GM12878 (cell line): ENCODE results near the gene PRM1. TPM values are rescaled to one million over a fixed set of nuclear protein-coding genes. Genes with fewer than 3 reads are reported as not detected.

Experiments
- ATAC-seq: fragments of 200-7000 bp; cut with Tn5 transposase; 3 replicates; pipeline ENCODE4 v1.9.1; 2020; ENCODE audit warnings: mild to moderate bottlenecking, moderate library complexity
- BruUV-seq: library from RNA; stranded (reverse); fragments of 400-500 nt; replicated peaks from 2 replicates; lab custom pipeline; 2021; lab: Mats Ljungman, UMichigan
- CTCF ChIA-PET: fragments of 300-600 bp; sonication (Branson Sonifier 250); formaldehyde crosslinking; extraction: SDS; loops from one replicate; lab custom pipeline; 2021; ENCODE audit warnings: inconsistent platforms; lab: Yijun Ruan, JAX
- POLR2A ChIA-PET: fragments of 350-600 bp; formaldehyde crosslinking; extraction: SDS; loops from one replicate; lab custom pipeline; 2021; ENCODE audit warnings: inconsistent platforms; lab: Charles Lee
- RAD21 ChIA-PET: fragments of 300-600 bp; sonication (Branson Sonifier 250); formaldehyde crosslinking; loops from one replicate; lab custom pipeline; 2023; ENCODE audit warnings: antibody characterized with exemption; ENCODE audit not compliant: unreplicated experiment; lab: Charles Lee
- SMC1A ChIA-PET: fragments of 300-600 bp; sonication (Branson Sonifier 250); formaldehyde crosslinking; loops from one replicate; lab custom pipeline; 2023; ENCODE audit not compliant: unreplicated experiment, uncharacterized antibody; lab: Charles Lee
- DNase-seq: peaks from one replicate; pipeline ENCODE4 v3.0.0-alpha.2; 2011; ENCODE audit warnings: low read depth, low spot score
- FAIRE-seq: peaks from 3 replicates; lab custom pipeline; 2011; peaks lifted over from hg19 to GRCh38; lab: Jason Lieb, UNC
- H2AFZ ChIP-seq: 2 replicates; pipeline ENCODE4 v1.6.0; 2011; ENCODE audit warnings: low read depth, low read length, control low read depth; ENCODE audit not compliant: control insufficient read depth
- H3K27ac ChIP-seq: 2 replicates; pipeline ENCODE4 v1.5.1; 2011; ENCODE audit warnings: control low read depth; ENCODE audit not compliant: control insufficient read depth, insufficient read depth
- H3K27me3 ChIP-seq, 2 experiments: replicated peaks in 1 of 2; 2 replicates each; pipeline versions ENCODE4 v1.6.0 to v1.6.1; 2011; ENCODE audit warnings: low read length in 1 of 2; ENCODE audit not compliant: control insufficient read depth in 2 of 2, insufficient read depth in 2 of 2
- H3K36me3 ChIP-seq, 2 experiments: 2 replicates each; pipeline ENCODE4 v1.5.1; 2011; ENCODE audit warnings: low read length in 1 of 2; ENCODE audit not compliant: control insufficient read depth in 2 of 2, insufficient read depth in 2 of 2
- H3K4me1 ChIP-seq: 2 replicates; pipeline ENCODE4 v1.6.1; 2011; ENCODE audit warnings: mild to moderate bottlenecking, low read length, moderate library complexity, mixed read lengths; ENCODE audit not compliant: control insufficient read depth, insufficient read depth
- H3K4me2 ChIP-seq: 2 replicates; pipeline ENCODE4 v1.6.0; 2011; ENCODE audit warnings: control low read depth; ENCODE audit not compliant: control insufficient read depth, insufficient read depth
- H3K4me3 ChIP-seq: fragments of 200-600 bp; sonication (generic); 2 replicates; pipeline ENCODE4 v1.5.1; 2016
- H3K79me2 ChIP-seq: 2 replicates; pipeline ENCODE4 v1.6.0; 2011; ENCODE audit warnings: low read length; ENCODE audit not compliant: control insufficient read depth, insufficient read depth
- H3K9ac ChIP-seq: 2 replicates; pipeline ENCODE4 v1.8.0; 2011; ENCODE audit warnings: low read length, control low read depth, mixed read lengths; ENCODE audit not compliant: control insufficient read depth, insufficient read depth
- H3K9me3 ChIP-seq: replicated peaks from 3 replicates; pipeline ENCODE4 v1.5.1; 2011; ENCODE audit warnings: mild to moderate bottlenecking, low read length; ENCODE audit not compliant: control insufficient read depth, insufficient read depth
- H4K20me1 ChIP-seq: 2 replicates; pipeline ENCODE4 v1.6.0; 2011; ENCODE audit not compliant: control insufficient read depth, insufficient read depth
- FOS ChIP-seq: IDR thresholded peaks from 3 replicates; pipeline ENCODE4 v1.6.1; 2011; ENCODE audit warnings: borderline replicate concordance; ENCODE audit not compliant: insufficient read length; ENCODE audit errors: extremely low read depth
- KLF5 ChIP-seq: fragments of 450-650 bp; IDR thresholded peaks from 2 replicates; pipeline ENCODE4 v1.6.1; 2014; ENCODE audit warnings: mild to moderate bottlenecking; ENCODE audit not compliant: partially characterized antibody
- PAX5 ChIP-seq: IDR thresholded peaks from 2 replicates; pipeline ENCODE4 v1.6.1; 2011; ENCODE audit warnings: low read depth, low read length, borderline replicate concordance
- RUNX3 ChIP-seq: IDR thresholded peaks from 2 replicates; pipeline ENCODE4 v1.6.1; 2012; ENCODE audit warnings: low read length, inconsistent platforms
- SIN3A ChIP-seq: IDR thresholded peaks from 2 replicates; pipeline ENCODE4 v1.6.1; 2012; ENCODE audit warnings: low read depth, low read length, improper control_type of control experiment
- ZNF24 ChIP-seq: fragments of 450-650 bp; IDR thresholded peaks from 2 replicates; pipeline ENCODE4 v1.6.1; 2017; ENCODE audit warnings: antibody characterized with exemption, mild to moderate bottlenecking
- WGBS: methylation state at CpG from one replicate; pipeline ENCODE4 v1.1.6; 2016; ENCODE audit warnings: low lambda C conversion rate; ENCODE audit not compliant: insufficient replicate concordance, insufficient coverage; ENCODE audit errors: missing lambda C conversion rate; 5-methylcytosine and 5-hydroxymethylcytosine counted together
- in situ Hi-C: fragments of 300-500 bp; cut with MboI; formaldehyde crosslinking; loops from 9 replicates; pipeline ENCODE4 v1.14.3; 2018; ENCODE audit warnings: mixed read lengths
- intact Hi-C: fragments of 100-400 bp; cut with micrococcal nuclease; formaldehyde crosslinking; loops from one replicate; pipeline ENCODE4 v1.14.2; 2022; ENCODE audit not compliant: unreplicated experiment
- polyA plus RNA-seq, 11 experiments: library from polyadenylated mRNA; depleted of rRNA in 4 of 11; unstranded in 6 of 11; stranded (reverse) in 5 of 11; fragments of >200 nt; fragmentation: Nextera tagmentation in 4 of 11; fragmentation: Illumina TruSeq in 1 of 11; extraction: Ambion mirVana in 4 of 11; extraction: Trizol in 1 of 11; gene quantifications; 1 replicate in 1 of 11; 2 replicates in 10 of 11; pipeline versions ENCODE4 v1.2.1 to v1.2.3, GENCODE V29; 2011 to 2016; ENCODE audit warnings: inconsistent platforms in 2 of 11, missing spikeins in 2 of 11, low read depth in 1 of 11
- total RNA-seq, 4 experiments: library from RNA; depleted of rRNA in 3 of 4; stranded (reverse); fragments of >200 nt in 3 of 4; fragmentation: Illumina TruSeq in 1 of 4; extraction: Trizol in 1 of 4; gene quantifications; 2 replicates each; pipeline versions ENCODE4 v1.2.1 to v1.2.3, GENCODE V29; 2013 to 2021
- TF ChIP-seq, protein P1 (sequence below): IDR thresholded peaks from 2 replicates; pipeline ENCODE4 v1.6.1; 2012; ENCODE audit warnings: low read depth, low read length, improper control_type of control experiment
- TF ChIP-seq, protein P2 (sequence below): fragments of 450-650 bp; IDR thresholded peaks from 2 replicates; pipeline ENCODE4 v1.6.1; 2016; ENCODE audit warnings: mild to moderate bottlenecking, moderate library complexity, borderline replicate concordance

Gene PRM1
- total and polyA plus RNA-seq, 10 of the 15 experiments (the other 5 are each of a cell fraction or from before 2014, with no cell fraction given), result 0.20 TPM; not detected in 9

DNA sequence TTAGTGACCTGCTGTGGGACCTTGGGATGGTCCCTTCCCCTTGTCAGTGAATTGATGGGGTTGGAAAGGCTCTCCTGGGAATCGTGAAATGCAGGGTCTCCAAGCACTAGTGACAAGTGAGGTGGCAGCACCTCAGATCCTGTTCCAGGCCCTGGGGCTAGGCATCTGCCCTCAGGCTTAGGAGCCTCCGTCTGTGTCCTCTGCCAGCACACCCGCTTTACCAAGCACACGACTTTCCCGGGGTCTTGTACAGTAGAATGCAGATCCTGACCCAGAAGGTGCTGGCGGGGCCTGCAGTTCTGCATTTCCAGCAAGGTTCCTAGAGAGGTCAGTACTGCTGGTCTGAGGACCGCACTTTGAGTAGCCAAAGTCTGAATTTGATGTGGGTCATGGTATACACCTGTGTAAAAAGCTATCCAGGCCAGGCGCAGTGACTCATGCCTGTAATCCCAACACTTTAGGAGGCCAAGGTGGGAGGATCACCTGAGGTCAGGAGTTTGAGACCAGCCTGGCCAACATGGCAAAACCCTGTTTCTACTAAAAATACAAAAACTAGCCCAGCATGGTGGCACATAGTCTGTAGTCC lies 33.3 kb upstream of the PRM1 start:
- Histone ChIP-seq H3K27ac (no peak overlapping the region), H3K4me1 (peaks cover 42% of the 10 kb centered on the region), H3K9me3 (no peaks in the 10 kb centered on the region; the same call in 2 of the 3 replicates), H3K9ac (no peak overlapping the region), H2AFZ (no peak overlapping the region), H4K20me1 (no peaks in the 10 kb centered on the region), H3K79me2 (no peaks in the 10 kb centered on the region), H3K27me3 (no peaks in the 10 kb centered on the region; a peak in 1 of 4 replicates), H3K36me3 (no peaks in the 10 kb centered on the region), H3K4me2 (no peak overlapping the region), H3K4me3 (no peak overlapping the region)
- ChIA-PET RAD21 (interaction anchor here (1.0 to 8.5 kb wide), 4 partner anchors 13 to 58 kb away, joined by 4 to 206 read pairs (median 96); partner anchors contain the start of gene SOCS1), SMC1A (interaction anchor here (1.5 to 7.4 kb wide), 2 partner anchors 10 to 15 kb away, joined by 6 to 194 read pairs; no protein-coding TSS in a partner anchor), CTCF (interaction anchor here (6.9 kb wide), 1 partner anchor 39 kb away, joined by 70 read pairs; no protein-coding TSS in a partner anchor), POLR2A (interaction anchor here (1.2 to 2.8 kb wide), 2 partner anchors 12 to 14 kb away, joined by 4 to 14 read pairs; no protein-coding TSS in a partner anchor)
- BruUV-seq, result no TSS peak
- TF ChIP-seq RUNX3, result no peak
- no peak for DNase-seq
- 96% methylated on average over 8 of the region's 8 CpGs for WGBS
- FAIRE-seq, result no peak
- no peak for ATAC-seq
- intact Hi-C loops (loop anchor here (5.0 kb wide), 1 partner anchor 107 kb away; no protein-coding TSS in a partner anchor), in situ Hi-C loops (no loop called here)

DNA sequence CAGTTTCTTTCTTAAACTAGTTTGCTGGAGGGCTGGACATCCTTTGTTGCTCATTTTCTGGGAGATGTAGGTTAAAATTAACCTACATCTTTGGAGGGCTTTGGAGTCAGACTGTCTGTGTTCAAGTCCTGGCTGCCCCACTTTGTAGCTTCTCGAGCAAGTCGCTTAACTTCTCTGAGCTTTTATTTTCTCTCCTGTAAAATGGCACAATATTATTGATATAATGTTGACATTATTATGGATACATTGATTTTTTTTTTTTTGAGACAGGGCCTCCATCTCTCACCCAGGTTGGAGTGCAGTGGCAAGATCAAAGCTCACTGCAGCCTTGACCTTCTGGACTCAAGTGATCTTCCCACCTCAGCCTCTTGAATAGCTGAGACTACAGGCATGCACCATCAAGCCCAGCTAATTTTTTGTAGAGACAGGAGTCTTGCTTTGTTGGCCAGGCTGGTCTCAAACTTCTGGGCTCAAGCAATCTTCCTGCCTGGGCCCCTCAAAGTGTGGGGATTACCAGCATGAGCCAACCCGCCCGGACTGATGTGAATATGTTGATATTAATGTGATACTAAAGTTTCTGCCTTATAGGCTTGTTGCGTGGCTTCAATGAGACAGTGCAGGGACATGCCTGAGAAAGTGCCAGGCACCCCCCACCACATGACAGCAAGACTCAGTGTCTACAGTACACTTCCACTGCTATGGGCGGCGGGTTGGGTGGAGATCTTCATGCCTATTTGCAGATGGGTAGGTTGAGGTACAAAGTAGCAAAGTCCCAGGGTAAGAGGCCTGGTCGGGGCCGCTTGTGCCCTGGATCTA lies 32.6 kb upstream of the PRM1 start:
- Histone ChIP-seq H3K4me2 (no peak overlapping the region), H3K9ac (no peak overlapping the region), H3K27ac (no peak overlapping the region), H3K4me3 (no peak overlapping the region), H4K20me1 (no peaks in the 10 kb centered on the region), H2AFZ (no peak overlapping the region), H3K9me3 (no peaks in the 10 kb centered on the region; the same call in 2 of the 3 replicates), H3K36me3 (no peaks in the 10 kb centered on the region), H3K4me1 (peaks cover 49% of the 10 kb centered on the region), H3K27me3 (no peaks in the 10 kb centered on the region; a peak in 1 of 4 replicates), H3K79me2 (no peaks in the 10 kb centered on the region)
- TF ChIP-seq FOS (no peak), SIN3A (no peak), ZNF24 (no peak), PAX5 (no peak), KLF5 (no peak)
- TF ChIP-seq, protein P1, sequence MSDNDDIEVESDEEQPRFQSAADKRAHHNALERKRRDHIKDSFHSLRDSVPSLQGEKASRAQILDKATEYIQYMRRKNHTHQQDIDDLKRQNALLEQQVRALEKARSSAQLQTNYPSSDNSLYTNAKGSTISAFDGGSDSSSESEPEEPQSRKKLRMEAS, result no peak
- TF ChIP-seq, protein P2, sequence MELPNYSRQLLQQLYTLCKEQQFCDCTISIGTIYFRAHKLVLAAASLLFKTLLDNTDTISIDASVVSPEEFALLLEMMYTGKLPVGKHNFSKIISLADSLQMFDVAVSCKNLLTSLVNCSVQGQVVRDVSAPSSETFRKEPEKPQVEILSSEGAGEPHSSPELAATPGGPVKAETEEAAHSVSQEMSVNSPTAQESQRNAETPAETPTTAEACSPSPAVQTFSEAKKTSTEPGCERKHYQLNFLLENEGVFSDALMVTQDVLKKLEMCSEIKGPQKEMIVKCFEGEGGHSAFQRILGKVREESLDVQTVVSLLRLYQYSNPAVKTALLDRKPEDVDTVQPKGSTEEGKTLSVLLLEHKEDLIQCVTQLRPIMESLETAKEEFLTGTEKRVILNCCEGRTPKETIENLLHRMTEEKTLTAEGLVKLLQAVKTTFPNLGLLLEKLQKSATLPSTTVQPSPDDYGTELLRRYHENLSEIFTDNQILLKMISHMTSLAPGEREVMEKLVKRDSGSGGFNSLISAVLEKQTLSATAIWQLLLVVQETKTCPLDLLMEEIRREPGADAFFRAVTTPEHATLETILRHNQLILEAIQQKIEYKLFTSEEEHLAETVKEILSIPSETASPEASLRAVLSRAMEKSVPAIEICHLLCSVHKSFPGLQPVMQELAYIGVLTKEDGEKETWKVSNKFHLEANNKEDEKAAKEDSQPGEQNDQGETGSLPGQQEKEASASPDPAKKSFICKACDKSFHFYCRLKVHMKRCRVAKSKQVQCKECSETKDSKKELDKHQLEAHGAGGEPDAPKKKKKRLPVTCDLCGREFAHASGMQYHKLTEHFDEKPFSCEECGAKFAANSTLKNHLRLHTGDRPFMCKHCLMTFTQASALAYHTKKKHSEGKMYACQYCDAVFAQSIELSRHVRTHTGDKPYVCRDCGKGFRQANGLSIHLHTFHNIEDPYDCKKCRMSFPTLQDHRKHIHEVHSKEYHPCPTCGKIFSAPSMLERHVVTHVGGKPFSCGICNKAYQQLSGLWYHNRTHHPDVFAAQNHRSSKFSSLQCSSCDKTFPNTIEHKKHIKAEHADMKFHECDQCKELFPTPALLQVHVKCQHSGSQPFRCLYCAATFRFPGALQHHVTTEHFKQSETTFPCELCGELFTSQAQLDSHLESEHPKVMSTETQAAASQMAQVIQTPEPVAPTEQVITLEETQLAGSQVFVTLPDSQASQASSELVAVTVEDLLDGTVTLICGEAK, result no peak
- no peak for ATAC-seq
- POLR2A ChIA-PET, result interaction anchor here (0.6 to 2.8 kb wide), 7 partner anchors 10 to 65 kb away, joined by 3 to 14 read pairs (median 4); partner anchors contain the start of gene SOCS1
- no peak for DNase-seq
- BruUV-seq, result no TSS peak
- CTCF ChIA-PET, result interaction anchor here (6.9 kb wide), 1 partner anchor 40 kb away, joined by 70 read pairs; no protein-coding TSS in a partner anchor
- RAD21 ChIA-PET, result interaction anchor here (7.0 to 8.5 kb wide), 4 partner anchors 14 to 57 kb away, joined by 89 to 206 read pairs (median 116); partner anchors contain the start of gene SOCS1
- FAIRE-seq, result no peak
- SMC1A ChIA-PET, result interaction anchor here (0.7 to 7.4 kb wide), 9 partner anchors 10 to 69 kb away, joined by 3 to 194 read pairs (median 6); partner anchors contain the start of gene SOCS1
- in situ Hi-C loops, result no loop called here
- intact Hi-C loops, result loop anchor here (5.0 kb wide), 1 partner anchor 106 kb away; no protein-coding TSS in a partner anchor
- 98% methylated on average over 9 of the region's 9 CpGs for WGBS
